Measurements from ENCODE around the gene APRT.

Gene APRT

GRCh38 chr16:88811769-88812512, at the start of gene APRT:
Gene APRT (minus strand): TSS chr16:88811928. CDS start chr16:88811899, 29 bp downstream.
- peak; percentile 94 for DNase-seq (ENCODE audit: low spot score)

- no peak for DNase-seq (ENCODE audit: low spot score)
Observed at GRCh38 chr16:88861359-88861758, 49.6 kb upstream of the APRT start.

- no peak for DNase-seq (ENCODE audit: low spot score)
Observed at GRCh38 chr16:88859381-88860091, 47.8 kb upstream of the APRT start.

- peak; percentile 75 for DNase-seq (ENCODE audit: low spot score)
Observed at GRCh38 chr16:88857728-88858339, 46.1 kb upstream of the APRT start.

- peak; percentile 98 for DNase-seq (ENCODE audit: low spot score)
Observed at GRCh38 chr16:88856828-88857727, 45.4 kb upstream of the APRT start, which contains the start of the genes GALNS and TRAPPC2L. Gene GALNS (minus strand): TSS chr16:88856947. CDS start chr16:88856877, 70 bp downstream. Gene TRAPPC2L (plus strand): TSS chr16:88857127. CDS start chr16:88857151, 24 bp downstream.

- DNase-seq (ENCODE audit: low spot score): no peak
Observed at GRCh38 chr16:88856122-88856827, 44.5 kb upstream of the APRT start.

GRCh38 chr16:88855736-88856121, 44.0 kb upstream of the APRT start:
- no peak for DNase-seq (ENCODE audit: low spot score)

GRCh38 chr16:88855176-88855575, 43.4 kb upstream of the APRT start:
- DNase-seq (ENCODE audit: low spot score): no peak

GRCh38 chr16:88854306-88855111, 42.8 kb upstream of the APRT start:
- no peak for DNase-seq (ENCODE audit: low spot score)

- no peak for DNase-seq (ENCODE audit: low spot score)
Observed at GRCh38 chr16:88853325-88853941, 41.7 kb upstream of the APRT start.

- no peak for DNase-seq (ENCODE audit: low spot score)
Observed at GRCh38 chr16:88851616-88852015, 39.9 kb upstream of the APRT start.

- DNase-seq (ENCODE audit: low spot score): no peak
Observed at GRCh38 chr16:88850531-88851199, 38.9 kb upstream of the APRT start.

- DNase-seq (ENCODE audit: low spot score): no peak
Observed at GRCh38 chr16:88848557-88848956, 36.8 kb upstream of the APRT start.

GRCh38 chr16:88847654-88848053, 35.9 kb upstream of the APRT start:
- no peak for DNase-seq (ENCODE audit: low spot score)

GRCh38 chr16:88846088-88846487, 34.4 kb upstream of the APRT start:
- DNase-seq (ENCODE audit: low spot score): no peak

GRCh38 chr16:88844419-88845036, 32.8 kb upstream of the APRT start:
- no peak for DNase-seq (ENCODE audit: low spot score)

GRCh38 chr16:88843256-88843655, 31.5 kb upstream of the APRT start:
- no peak for DNase-seq (ENCODE audit: low spot score)

- no peak for DNase-seq (ENCODE audit: low spot score)
Observed at GRCh38 chr16:88842806-88843205, 31.1 kb upstream of the APRT start.

- DNase-seq (ENCODE audit: low spot score): no peak
Observed at GRCh38 chr16:88842308-88842756, 30.6 kb upstream of the APRT start.
